K562 treated with DMSO at 1 percent for 24 hours (cell line): ENCODE data around the gene THEM4. TPM values are rescaled to one million over a fixed set of nuclear protein-coding genes. Genes with fewer than 3 reads are reported as not detected.

ENCODE experiments used
- total RNA-seq: library from RNA; unstranded; fragments of 300-600 nt; gene quantifications from 2 replicates; pipeline ENCODE4 v1.2.3, GENCODE V29; 2022; ENCODE audit warnings: low read depth; ENCODE audit not compliant: insufficient read depth

THEM4 gene
- 18.1 TPM in 2 replicates for total RNA-seq

DNA sequence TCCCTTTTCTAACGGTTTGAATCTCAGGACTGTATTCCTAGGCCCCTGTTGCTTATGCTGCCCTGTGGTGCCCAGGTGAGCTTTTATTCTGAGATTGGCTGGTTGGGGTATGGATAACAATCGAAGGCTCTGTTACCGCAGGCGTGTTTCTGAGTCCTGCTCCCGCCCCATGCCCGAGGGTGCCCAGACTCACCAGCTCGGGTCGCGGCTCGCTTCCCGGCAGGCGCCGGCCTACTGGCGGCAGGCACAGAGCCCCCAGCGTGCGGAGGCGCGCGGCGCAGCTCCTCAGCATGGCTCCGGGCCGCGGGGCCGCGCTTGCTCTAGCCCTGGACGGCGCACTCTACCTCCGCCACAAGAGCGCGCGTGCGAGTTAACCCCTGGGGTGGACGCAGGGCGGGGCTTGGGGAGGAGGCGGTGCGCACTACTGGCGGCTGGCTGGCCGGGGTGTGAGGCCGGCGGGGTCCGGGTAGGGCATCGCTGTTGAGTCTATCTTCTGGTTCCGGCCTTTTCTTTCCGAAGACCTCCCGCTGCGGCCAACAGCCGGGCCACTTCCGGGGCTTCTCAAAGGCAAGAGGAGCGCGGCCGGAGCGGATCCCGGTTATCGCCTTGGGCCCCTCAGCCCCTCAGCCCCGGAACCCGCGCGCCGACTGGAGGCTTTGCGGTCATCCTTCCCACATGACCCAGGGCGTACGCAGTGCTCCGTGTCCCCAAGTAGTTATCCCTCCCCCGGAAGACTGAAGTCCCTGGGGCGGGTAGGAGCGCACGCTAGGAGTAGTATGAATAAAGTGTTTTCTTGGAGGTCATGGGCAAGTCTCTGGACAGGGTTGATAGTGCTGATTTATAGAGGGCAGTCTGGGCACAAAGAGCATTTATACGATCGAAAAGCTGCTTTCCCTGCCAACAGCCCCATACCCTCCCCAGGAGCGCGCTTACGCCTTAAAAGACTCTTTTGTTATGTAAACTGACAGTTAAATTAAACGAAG, at the start of gene THEM4:
THEM4 (minus strand) TSS at position 345 of the 983 bp plus-strand sequence; CDS start at position 292, 53 bp downstream.

DNA sequence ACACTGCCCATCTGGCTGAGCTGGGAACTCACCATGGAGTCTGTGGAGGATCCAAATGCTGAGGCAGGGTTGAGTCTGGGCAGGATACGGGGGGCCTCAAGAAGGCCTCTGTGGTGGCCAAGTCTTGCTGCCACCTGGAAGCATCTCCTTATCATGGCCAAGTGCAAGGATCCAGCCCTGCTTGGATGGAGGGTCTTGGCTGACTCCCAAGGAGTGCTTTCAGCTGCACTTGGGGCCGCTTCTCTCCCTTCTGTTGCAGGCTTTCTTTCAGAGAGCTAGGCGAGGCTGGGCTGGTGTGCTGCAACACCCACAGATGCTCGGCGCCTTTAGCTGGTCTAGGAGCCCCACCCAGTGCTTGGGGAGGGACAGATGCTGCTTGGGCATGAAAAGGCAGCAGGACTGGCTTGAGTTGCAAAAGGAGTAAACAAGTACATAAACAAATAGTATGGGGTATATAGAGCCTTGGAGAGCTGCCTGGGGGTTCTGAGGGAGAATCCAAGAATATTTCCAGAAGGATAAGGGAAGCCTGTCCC, 55.8 kb downstream of the THEM4 start, which contains the start of gene THEM5:
THEM5 (minus strand) TSS at position 302 of the 533 bp plus-strand sequence; CDS start at position 155, 147 bp downstream.

GRCh38 chr1:151839457-151840403, 69.6 kb downstream of the THEM4 start, which contains the start of gene C2CD4D:
TSS of gene C2CD4D (minus strand) at chr1:151839820. CDS start at chr1:151838989, 831 bp downstream.

DNA sequence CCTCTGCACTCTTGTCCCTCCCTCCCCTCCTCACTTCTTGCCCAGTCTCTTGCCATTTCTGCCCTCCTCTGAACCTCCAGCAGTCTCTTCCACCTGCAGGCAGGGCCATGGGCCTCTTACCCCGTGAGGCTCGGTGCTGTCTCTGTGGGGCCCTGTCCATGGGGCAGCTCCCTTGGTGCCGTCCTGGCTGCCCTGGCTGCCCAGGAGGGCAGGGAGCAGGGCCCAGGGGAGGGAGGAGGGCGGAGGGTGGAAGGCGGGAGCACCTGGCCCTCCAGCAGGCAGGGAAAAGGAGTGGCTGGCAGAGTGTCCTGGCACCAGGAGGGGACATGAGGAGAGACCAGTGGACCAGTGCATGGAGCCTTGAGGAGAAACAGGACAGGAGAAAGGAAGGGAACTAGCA, 77.7 kb downstream of the THEM4 start, which contains the start of gene RORC:
RORC (minus strand) TSS at position 198 of the 400 bp plus-strand sequence; CDS start at position 160, 38 bp downstream.

Other genes starting within 250 kb of the THEM4 start
- gene CELF3, start 192.7 kb downstream of the THEM4 start, total RNA-seq: not detected in 2 replicates
- not detected in 2 replicates for gene RIIAD1, start 188.0 kb downstream of the THEM4 start, total RNA-seq
- gene MRPL9, start 146.0 kb downstream of the THEM4 start, total RNA-seq: 79.6 and 104 TPM in 2 replicates
- 11.2 and 15.3 TPM in 2 replicates for gene TDRKH, start 119.0 kb downstream of the THEM4 start, total RNA-seq
- gene LINGO4, start 104.1 kb downstream of the THEM4 start, total RNA-seq: not detected in 2 replicates
- gene RORC, start 77.7 kb downstream of the THEM4 start, total RNA-seq: not detected in 2 replicates
- not detected in 2 replicates for gene C2CD4D, start 69.7 kb downstream of the THEM4 start, total RNA-seq
- gene THEM5, start 55.8 kb downstream of the THEM4 start, total RNA-seq: not detected in 2 replicates
- not detected in 2 replicates for gene S100A10, start 84.3 kb upstream of the THEM4 start, total RNA-seq
- gene S100A11, start 127.5 kb upstream of the THEM4 start, total RNA-seq: 596 and 648 TPM in 2 replicates
- not detected in 2 replicates for gene TCHHL1, start 179.6 kb upstream of the THEM4 start, total RNA-seq
- gene TCHH, start 205.9 kb upstream of the THEM4 start, total RNA-seq: not detected in 2 replicates
- not detected in 2 replicates for gene RPTN, start 249.7 kb upstream of the THEM4 start, total RNA-seq